ENCODE measurements around the gene SF3B6.

- TF ChIP-seq CTCF (IDR thresholded peaks at IDR 0.05) (no peak), POLR2A (IDR thresholded peaks at IDR 0.05) (no peak)
Observed at GRCh38 chr2:24048769-24049484, 27.2 kb downstream of the SF3B6 start.
